ENCODE measurements around the gene ZDHHC4. TPM values are rescaled to one million over a fixed set of nuclear protein-coding genes. Genes with fewer than 3 reads are reported as not detected.

ZDHHC4 gene
- total RNA-seq, 1 experiment from 2014 or later = 62.0 TPM

- Mint-ChIP-seq H3K4me3 (no peak overlapping the region), H3K9me3 (no peaks in the 10 kb centered on the region), H3K4me1 (peaks cover 4 to 5% of the 10 kb centered on the region in 2 experiments; a peak in 3 of 4 replicates), H3K27ac (no peak overlapping the region), H3K36me3 (ENCODE audit: insufficient read depth in 1 of 3, low read depth in 3 of 3) (no peaks in the 10 kb centered on the region), H3K27me3 (ENCODE audit: low read depth) (peaks cover 13% of the 10 kb centered on the region)
- Histone ChIP-seq H2AFZ (ENCODE audit: low read length) (no peak overlapping the region), H3K79me1 (ENCODE audit: insufficient read depth, low read depth, low read length, poor library complexity, severe bottlenecking) (no peaks in the 10 kb centered on the region), H3K4me1 (ENCODE audit: insufficient read depth, low read length) (no peaks in the 10 kb centered on the region), H2BK12ac (ENCODE audit: insufficient read length, low read depth, low read length) (no peak overlapping the region), H3K27me3 (ENCODE audit: insufficient read depth, low read length) (no peaks in the 10 kb centered on the region), H2BK5ac (ENCODE audit: insufficient read length, low read length) (no peak overlapping the region), H3K14ac (ENCODE audit: insufficient read depth, low read length) (no peak overlapping the region), H3K79me2 (ENCODE audit: insufficient read depth, low read length) (no peaks in the 10 kb centered on the region), H4K20me1 (ENCODE audit: control insufficient read depth, insufficient read depth, insufficient read length) (no peaks in the 10 kb centered on the region), H3K4me2 (ENCODE audit: insufficient read depth, insufficient read length, low read length) (no peak overlapping the region), H2BK15ac (ENCODE audit: low read depth, low read length) (no peak overlapping the region), H2BK120ac (ENCODE audit: low read depth, low read length, poor library complexity, severe bottlenecking) (no peak overlapping the region), H4K8ac (replicated peaks; ENCODE audit: insufficient read length, low read depth, low read length) (no peak overlapping the region), H2AK5ac (ENCODE audit: insufficient read length, low read length) (no peak overlapping the region), H3K18ac (ENCODE audit: insufficient read length, low read depth, low read length) (no peak overlapping the region), H4K5ac (ENCODE audit: insufficient read length, low read depth, low read length) (no peak overlapping the region), H3K23me2 (ENCODE audit: insufficient read length, low read depth, low read length, poor library complexity, severe bottlenecking) (no peaks in the 10 kb centered on the region), H3T11ph (ENCODE audit: low read length) (no peak overlapping the region), H4K91ac (ENCODE audit: insufficient read length, low read depth, low read length) (no peak overlapping the region), H3K27ac (ENCODE audit: insufficient read length, low read depth, low read length) (no peak overlapping the region), H2BK20ac (ENCODE audit: low read depth, low read length, poor library complexity, severe bottlenecking) (no peak overlapping the region), H3K9me3 (ENCODE audit: control insufficient read depth, low read depth, low read length) (no peaks in the 10 kb centered on the region), H3K23ac (ENCODE audit: insufficient read length, low read depth, low read length) (no peak overlapping the region), H3K9ac (ENCODE audit: extremely low read depth, insufficient read length, low read length) (no peak overlapping the region), H3K4ac (ENCODE audit: low read depth, low read length) (no peak overlapping the region), H3K56ac (ENCODE audit: insufficient read length, low read depth, low read length) (no peak overlapping the region)
- no peak for DNase-seq
- WGBS (ENCODE audit: extremely low coverage, insufficient read length, low lambda C conversion rate) = no CpG with 5 or more reads among the region's 1 CpG
- no peak for TF ChIP-seq CTCF (conservative IDR thresholded peaks at IDR 0.05)
Measured at GRCh38 chr7:6542368-6542767, 34.9 kb upstream of the ZDHHC4 start.
